ENCODE measurements around the gene SUMO4. TPM values are rescaled to one million over a fixed set of nuclear protein-coding genes. Genes with fewer than 3 reads are reported as not detected.
"Not testable (repeated sequence)": the region's sequence is repeated elsewhere in the genome, so short reads cannot be mapped to it uniquely, and the experiment has no call there.

The SUMO4 gene
- total RNA-seq, 1 experiment from 2014 or later: 1.2 TPM

DNA sequence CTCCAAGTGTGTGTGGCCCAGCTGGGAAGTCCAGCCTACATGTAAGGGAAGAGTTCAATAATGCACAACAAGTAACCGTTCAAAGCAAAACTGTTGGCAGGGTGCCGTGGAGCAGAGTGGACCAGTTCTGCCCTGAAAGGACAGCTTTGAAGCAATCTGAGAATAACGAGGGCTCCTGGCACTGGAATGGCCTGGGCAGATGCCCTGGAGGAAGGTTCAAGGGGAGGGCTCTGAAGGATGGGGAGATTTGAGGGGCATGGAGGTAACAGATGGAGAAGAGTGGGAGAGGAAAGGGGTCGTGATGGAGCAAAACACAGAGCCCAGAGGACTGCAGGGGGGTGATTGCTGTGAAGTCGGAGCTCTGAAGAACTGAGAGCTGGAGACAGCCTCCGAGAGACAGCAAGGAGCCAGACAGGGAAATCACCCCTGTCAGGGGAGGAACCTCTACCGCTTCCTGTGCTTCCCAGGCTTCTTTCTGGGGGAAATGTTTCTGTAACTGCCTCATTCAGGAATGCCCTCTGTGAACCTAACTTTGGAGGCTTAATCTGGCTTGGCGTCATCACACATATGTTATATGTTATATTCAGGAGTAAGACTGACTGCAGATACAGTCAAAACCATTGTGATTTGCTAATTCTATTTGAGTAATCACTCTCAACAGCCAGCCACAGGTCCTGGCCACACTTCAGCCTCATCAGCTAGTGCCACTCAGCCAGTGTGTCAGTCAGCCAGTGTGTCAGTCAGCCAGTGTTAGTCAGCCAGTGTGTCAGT is 43.5 kb downstream of the SUMO4 start:
- TF ChIP-seq NR2C2 (CRISPR knock-in tag; IDR thresholded peaks at IDR 0.05) (no peak), CBFB (CRISPR knock-in tag; IDR thresholded peaks at IDR 0.05; ENCODE audit: low read depth) (no peak), HMGXB4 (CRISPR knock-in tag; IDR thresholded peaks at IDR 0.05) (no peak), HMGA2 (CRISPR knock-in tag; IDR thresholded peaks at IDR 0.05) (no peak)
- DNase-seq (ENCODE audit: low spot score): no peak
- no peak overlapping the region for H3K4me3 Mint-ChIP-seq
- H3K36me3 Mint-ChIP-seq: no peaks in the 10 kb centered on the region
- peaks cover 3% of the 10 kb centered on the region; the same call in 1 of the 2 replicates for H3K4me1 Mint-ChIP-seq
- ATAC-seq: no peak
- no peaks in the 10 kb centered on the region; the same call in 1 of the 2 replicates for H3K27me3 Mint-ChIP-seq (ENCODE audit: low read depth)
- peaks cover 3% of the 10 kb centered on the region; the same call in 1 of the 2 replicates for H3K9me3 Mint-ChIP-seq
- CTCF ChIA-PET: interaction anchor here (3.2 kb wide), 1 partner anchor 12 kb away, joined by 23 read pairs; no protein-coding TSS in a partner anchor
- POLR2A ChIA-PET: no interaction called here
- no peak overlapping the region; the same call in 1 of the 2 replicates for H3K27ac Mint-ChIP-seq

GRCh38 chr6:149444360-149445094 is 44.5 kb downstream of the SUMO4 start:
- ATAC-seq; H3K27me3 Mint-ChIP-seq (ENCODE audit: low read depth); H3K4me3 Mint-ChIP-seq; POLR2A ChIA-PET; H3K36me3 Mint-ChIP-seq; CTCF ChIA-PET; DNase-seq (ENCODE audit: low spot score); H3K9me3 Mint-ChIP-seq; H3K4me1 Mint-ChIP-seq; H3K27ac Mint-ChIP-seq: not testable (repeated sequence)

DNA sequence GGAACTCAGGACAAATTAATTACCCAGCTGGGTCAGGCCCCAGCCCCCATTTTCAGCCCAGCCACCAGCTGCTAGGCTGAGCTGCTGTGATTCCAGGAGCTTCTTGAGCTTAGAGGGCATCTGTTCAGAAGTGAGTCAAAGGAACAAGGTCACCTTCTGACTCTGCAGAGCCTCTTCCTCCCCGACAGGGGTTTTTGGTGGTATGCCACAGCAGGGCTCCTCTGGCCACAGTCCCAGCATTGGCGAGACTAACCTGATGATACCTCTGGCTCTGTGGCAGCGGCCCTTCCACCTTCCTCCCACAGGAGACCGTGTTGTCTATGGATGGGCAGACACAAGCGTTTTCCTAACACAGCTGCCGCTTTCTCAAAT is 45.0 kb downstream of the SUMO4 start:
- Mint-ChIP-seq H3K4me1 (peaks cover 3% of the 10 kb centered on the region; the same call in 1 of the 2 replicates), H3K9me3 (peaks cover 3% of the 10 kb centered on the region; the same call in 1 of the 2 replicates), H3K27ac (no peak overlapping the region), H3K36me3 (no peaks in the 10 kb centered on the region), H3K27me3 (ENCODE audit: low read depth) (peaks cover 14% of the 10 kb centered on the region), H3K4me3 (no peak overlapping the region)
- POLR2A ChIA-PET: no interaction called here
- no peak for DNase-seq (ENCODE audit: low spot score)
- ATAC-seq: no peak
- CTCF ChIA-PET: no interaction called here
- TF ChIP-seq CTCF (IDR thresholded peaks at IDR 0.05) (no peak), HMGA2 (CRISPR knock-in tag; IDR thresholded peaks at IDR 0.05) (no peak), ZNF396 (CRISPR knock-in tag; IDR thresholded peaks at IDR 0.05; ENCODE audit: borderline replicate concordance) (no peak), ZMAT4 (CRISPR knock-in tag; IDR thresholded peaks at IDR 0.05) (no peak), NR1H2 (CRISPR knock-in tag; IDR thresholded peaks at IDR 0.05) (no peak), TEAD1 (CRISPR knock-in tag; IDR thresholded peaks at IDR 0.05) (no peak), GRHL2 (CRISPR knock-in tag; IDR thresholded peaks at IDR 0.05; ENCODE audit: insufficient replicate concordance, severe bottlenecking) (no peak), NR3C1 (CRISPR knock-in tag; conservative IDR thresholded peaks at IDR 0.05; ENCODE audit: low read depth) (no peak)
- TF ChIP-seq, protein P1, sequence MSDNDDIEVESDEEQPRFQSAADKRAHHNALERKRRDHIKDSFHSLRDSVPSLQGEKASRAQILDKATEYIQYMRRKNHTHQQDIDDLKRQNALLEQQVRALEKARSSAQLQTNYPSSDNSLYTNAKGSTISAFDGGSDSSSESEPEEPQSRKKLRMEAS (CRISPR knock-in tag; IDR thresholded peaks at IDR 0.05): no peak
- TF ChIP-seq, protein P2, sequence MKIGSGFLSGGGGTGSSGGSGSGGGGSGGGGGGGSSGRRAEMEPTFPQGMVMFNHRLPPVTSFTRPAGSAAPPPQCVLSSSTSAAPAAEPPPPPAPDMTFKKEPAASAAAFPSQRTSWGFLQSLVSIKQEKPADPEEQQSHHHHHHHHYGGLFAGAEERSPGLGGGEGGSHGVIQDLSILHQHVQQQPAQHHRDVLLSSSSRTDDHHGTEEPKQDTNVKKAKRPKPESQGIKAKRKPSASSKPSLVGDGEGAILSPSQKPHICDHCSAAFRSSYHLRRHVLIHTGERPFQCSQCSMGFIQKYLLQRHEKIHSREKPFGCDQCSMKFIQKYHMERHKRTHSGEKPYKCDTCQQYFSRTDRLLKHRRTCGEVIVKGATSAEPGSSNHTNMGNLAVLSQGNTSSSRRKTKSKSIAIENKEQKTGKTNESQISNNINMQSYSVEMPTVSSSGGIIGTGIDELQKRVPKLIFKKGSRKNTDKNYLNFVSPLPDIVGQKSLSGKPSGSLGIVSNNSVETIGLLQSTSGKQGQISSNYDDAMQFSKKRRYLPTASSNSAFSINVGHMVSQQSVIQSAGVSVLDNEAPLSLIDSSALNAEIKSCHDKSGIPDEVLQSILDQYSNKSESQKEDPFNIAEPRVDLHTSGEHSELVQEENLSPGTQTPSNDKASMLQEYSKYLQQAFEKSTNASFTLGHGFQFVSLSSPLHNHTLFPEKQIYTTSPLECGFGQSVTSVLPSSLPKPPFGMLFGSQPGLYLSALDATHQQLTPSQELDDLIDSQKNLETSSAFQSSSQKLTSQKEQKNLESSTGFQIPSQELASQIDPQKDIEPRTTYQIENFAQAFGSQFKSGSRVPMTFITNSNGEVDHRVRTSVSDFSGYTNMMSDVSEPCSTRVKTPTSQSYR (CRISPR knock-in tag; IDR thresholded peaks at IDR 0.05): no peak
